Measurements from ENCODE around the gene TSSC4.

The TSSC4 gene

DNA sequence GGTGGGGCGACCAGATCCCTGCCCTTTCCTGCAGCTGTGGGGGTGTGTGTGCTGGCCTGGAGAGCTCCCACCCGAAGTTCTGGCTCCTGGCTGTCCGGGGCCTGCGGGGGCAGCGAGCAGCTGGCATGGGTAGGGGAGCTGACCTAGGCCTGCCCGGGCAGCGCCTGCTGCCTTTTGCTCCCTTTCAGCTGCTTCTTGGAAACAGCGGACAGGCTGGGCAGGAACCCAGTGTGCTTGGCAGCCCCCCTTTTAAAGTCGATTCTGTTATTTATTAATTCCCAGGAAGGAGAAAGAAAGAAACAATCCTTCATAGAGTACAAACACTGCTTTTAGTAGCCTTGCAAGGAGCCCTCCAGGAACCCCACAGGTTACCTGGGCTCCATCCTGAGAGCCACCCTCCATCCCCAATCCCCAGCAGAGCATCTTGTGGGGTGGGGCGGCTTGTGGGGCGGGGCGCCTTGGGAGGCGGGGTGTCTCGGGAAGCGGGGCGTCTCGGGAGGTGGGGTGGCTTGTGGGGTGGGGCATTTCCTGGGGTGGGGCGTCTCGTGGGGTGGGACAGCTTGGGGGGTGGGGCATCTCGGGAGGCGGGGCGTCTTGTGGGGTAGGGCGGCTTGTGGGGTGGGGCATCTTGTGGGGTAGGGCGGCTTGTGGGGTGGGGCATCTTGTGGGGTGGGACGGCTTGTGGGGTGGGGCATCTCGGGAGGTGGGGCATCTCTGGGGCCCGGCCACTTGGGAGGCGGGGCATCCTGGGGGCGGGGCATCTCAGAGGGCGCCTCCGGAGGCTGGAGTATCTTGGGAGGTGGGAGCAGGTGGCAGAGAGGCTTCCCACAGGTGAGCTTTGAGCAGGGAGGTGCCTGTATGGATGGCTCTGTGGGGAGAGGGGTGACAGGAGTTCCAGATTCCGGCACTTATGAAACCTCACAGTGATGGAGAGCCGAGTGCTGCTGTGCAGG lies 16.4 kb upstream of the TSSC4 start:
- peak overlapping the region; percentile 100 for H3K4me2 ChIP-seq
- H3K4me3 ChIP-seq, result peak overlapping the region; percentile 62
- peaks cover 30% of the 10 kb centered on the region for H3K36me3 ChIP-seq
- no peak for TF ChIP-seq Cebpa-rat (IDR thresholded peaks at IDR 0.05)
- peak overlapping the region; percentile 73 for H3K9ac ChIP-seq
- H3K27ac ChIP-seq, result peak overlapping the region; percentile 86
- H3K9me3 ChIP-seq, result peaks cover 14% of the 10 kb centered on the region; the same call in 1 of the 2 replicates
- H3K27me3 ChIP-seq, result no peaks in the 10 kb centered on the region
- H3K4me1 ChIP-seq, result peaks cover 96% of the 10 kb centered on the region
- H4K20me1 ChIP-seq, result peaks cover 97% of the 10 kb centered on the region

DNA sequence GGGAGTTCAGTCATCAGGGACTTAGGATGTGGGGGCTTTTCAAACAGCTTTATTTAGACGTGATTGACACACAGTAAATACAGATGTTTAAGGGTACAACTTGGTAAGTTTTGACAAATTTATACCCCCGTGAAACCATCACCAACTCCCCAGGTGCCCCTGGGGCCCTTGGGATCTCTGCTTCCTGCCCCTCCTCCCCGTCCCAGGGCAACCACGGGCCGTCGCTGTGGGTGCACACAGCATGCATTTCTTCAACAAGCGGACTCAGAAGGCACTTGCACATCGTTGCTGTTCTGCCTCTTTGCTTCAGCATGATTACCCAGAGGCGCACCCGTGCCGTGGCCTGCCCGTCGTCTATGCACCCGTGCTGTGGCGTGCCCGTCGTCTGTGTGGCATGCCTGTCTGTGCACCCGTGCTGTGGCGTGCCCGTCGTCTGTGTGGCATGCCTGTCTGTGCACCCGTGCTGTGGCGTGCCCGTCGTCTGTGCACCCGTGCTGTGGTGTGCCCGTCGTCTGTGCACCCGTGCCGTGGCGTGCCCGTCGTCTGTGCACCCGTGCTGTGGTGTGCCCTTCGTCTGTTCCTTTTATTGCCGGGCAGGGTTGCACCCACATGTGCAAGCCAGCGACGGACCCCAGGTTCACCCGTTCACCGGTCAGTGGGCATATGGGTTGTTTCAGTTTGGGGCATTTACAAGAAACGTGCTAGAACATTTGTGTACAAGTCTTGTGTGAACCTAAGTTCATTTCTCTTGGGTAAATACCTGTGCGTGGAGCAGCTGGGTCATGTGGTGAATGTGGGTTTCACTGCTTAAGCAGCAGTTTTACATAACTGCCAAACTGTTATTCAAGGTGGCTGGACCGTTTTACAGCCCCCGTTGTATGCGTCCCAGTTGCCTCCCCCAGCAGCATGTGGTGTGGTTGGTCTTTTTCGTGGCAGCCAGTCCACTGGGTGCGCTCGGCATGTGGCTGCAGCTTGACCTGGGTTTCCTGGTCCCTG lies 15.1 kb upstream of the TSSC4 start:
- Histone ChIP-seq H3K4me3 (peak overlapping the region; percentile 62), H3K36me3 (peaks cover 20% of the 10 kb centered on the region), H3K4me1 (peaks cover 97% of the 10 kb centered on the region), H3K4me2 (peak overlapping the region; percentile 100), H3K27ac (peak overlapping the region; percentile 83), H3K27me3 (no peaks in the 10 kb centered on the region), H3K9me3 (peaks cover 11% of the 10 kb centered on the region; the same call in 1 of the 2 replicates), H3K9ac (peak overlapping the region; percentile 73), H4K20me1 (peaks cover 97% of the 10 kb centered on the region)
- no peak for TF ChIP-seq Cebpa-rat (IDR thresholded peaks at IDR 0.05)

- Histone ChIP-seq H3K27ac (peak overlapping the region; percentile 83), H3K4me1 (peaks cover 97% of the 10 kb centered on the region), H3K9ac (peak overlapping the region; percentile 73), H3K4me2 (peak overlapping the region; percentile 100), H3K9me3 (no peaks in the 10 kb centered on the region), H3K27me3 (no peaks in the 10 kb centered on the region), H4K20me1 (peaks cover 97% of the 10 kb centered on the region), H3K4me3 (peak overlapping the region; percentile 62), H3K36me3 (peaks cover 14% of the 10 kb centered on the region)
- no peak for TF ChIP-seq Cebpa-rat (IDR thresholded peaks at IDR 0.05)
Measured at GRCh38 chr11:2386591-2386990, 14.0 kb upstream of the TSSC4 start.

- H3K4me1 ChIP-seq, result peaks cover 97% of the 10 kb centered on the region
- H3K27ac ChIP-seq, result peak overlapping the region; percentile 83
- peak overlapping the region; percentile 73 for H3K9ac ChIP-seq
- peak overlapping the region; percentile 62 for H3K4me3 ChIP-seq
- no peak for TF ChIP-seq Cebpa-rat (IDR thresholded peaks at IDR 0.05)
- H3K4me2 ChIP-seq, result peak overlapping the region; percentile 100
- H3K27me3 ChIP-seq, result no peaks in the 10 kb centered on the region
- no peaks in the 10 kb centered on the region for H3K9me3 ChIP-seq
- peaks cover 14% of the 10 kb centered on the region for H3K36me3 ChIP-seq
- H4K20me1 ChIP-seq, result peaks cover 97% of the 10 kb centered on the region
Measured at GRCh38 chr11:2387266-2387987, 13.1 kb upstream of the TSSC4 start.

DNA sequence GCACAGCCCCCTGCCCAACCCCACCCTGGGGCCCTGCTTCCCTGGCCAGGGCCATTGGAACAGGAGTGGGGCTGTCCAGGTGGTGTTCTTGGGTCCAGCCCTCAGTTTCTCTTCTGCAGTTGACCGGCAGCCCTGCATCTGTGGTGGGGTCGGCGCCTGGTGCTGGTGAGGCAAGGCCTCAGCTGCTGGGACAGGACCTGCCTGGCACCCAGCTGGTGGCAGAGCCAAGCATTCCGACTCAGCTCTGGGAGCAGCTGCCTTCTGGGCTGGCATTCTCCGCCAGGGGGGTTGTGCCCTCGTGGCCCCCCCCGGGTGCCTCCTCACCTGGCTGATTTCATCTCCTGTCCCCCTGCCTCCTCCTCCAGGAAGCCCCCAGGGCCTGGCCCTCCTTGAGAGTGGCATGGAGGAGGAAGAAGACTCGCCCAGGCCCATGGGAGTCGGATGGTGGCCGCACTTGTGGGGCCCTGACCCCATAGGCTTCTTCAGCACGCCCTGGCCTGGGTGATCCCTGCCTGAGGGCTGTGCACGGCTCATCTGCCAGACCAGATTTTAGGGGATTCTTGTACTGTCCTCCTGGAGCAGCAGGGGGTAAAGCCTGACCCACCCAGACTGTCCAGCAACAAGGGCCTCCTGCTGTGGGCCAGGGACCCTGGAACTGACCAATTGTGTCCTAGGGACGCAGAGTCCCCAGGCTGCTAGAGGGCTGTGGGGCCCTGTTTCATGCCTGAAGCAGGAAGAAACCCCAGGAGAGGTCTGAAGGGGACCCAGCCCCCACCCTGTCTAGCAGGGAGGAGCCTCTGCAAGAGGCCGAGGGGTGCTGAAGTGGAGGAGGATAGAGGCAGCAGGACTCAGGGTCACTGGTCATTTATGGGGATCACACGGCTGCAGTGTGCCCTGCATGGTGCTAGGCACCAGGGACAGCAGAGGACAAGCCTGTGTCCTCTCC lies 11.8 kb upstream of the TSSC4 start:
- peaks cover 97% of the 10 kb centered on the region for H4K20me1 ChIP-seq
- H3K9ac ChIP-seq, result peak overlapping the region; percentile 60
- H3K27me3 ChIP-seq, result no peaks in the 10 kb centered on the region
- peak overlapping the region; percentile 83 for H3K27ac ChIP-seq
- peaks cover 19% of the 10 kb centered on the region for H3K36me3 ChIP-seq
- no peaks in the 10 kb centered on the region for H3K9me3 ChIP-seq
- peaks cover 97% of the 10 kb centered on the region for H3K4me1 ChIP-seq
- peak overlapping the region; percentile 100 for H3K4me2 ChIP-seq
- TF ChIP-seq Cebpa-rat (IDR thresholded peaks at IDR 0.05), result no peak
- H3K4me3 ChIP-seq, result peak overlapping the region; percentile 48

DNA sequence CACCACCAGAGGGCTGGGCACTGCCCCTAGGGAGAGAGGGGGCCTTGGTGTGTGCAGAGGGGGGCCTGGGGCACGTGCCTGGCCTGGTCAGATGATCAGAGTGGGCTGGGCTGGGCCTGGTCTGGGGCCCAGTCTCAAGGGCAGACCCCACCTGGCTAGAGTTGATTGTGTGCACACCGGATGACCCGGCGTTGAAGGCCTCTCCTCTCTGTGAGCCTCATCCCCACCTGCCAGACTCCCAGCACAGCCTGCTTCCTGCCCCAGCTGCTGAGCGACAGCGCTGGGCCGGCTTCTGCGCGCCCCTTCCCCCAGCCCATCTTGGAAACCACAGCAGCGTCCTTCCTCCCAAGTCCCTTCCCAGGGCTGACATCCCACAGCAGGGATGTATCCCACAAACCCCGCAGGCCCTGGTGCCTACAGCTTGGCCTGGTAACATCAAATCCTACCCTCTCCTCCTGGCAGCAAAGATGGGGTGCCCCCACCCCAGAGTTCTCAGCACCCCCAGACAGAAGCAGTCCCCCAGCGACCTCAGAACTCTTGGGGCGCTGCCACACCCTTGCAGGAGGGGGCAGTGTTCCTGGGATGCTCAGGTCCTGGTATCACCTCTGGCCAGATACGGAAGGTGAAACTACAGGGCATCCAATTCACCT lies 11.0 kb upstream of the TSSC4 start:
- no peaks in the 10 kb centered on the region for H3K27me3 ChIP-seq
- H3K36me3 ChIP-seq, result peaks cover 19% of the 10 kb centered on the region
- H4K20me1 ChIP-seq, result peaks cover 100% of the 10 kb centered on the region
- H3K9me3 ChIP-seq, result no peaks in the 10 kb centered on the region
- peak overlapping the region; percentile 100 for H3K4me2 ChIP-seq
- TF ChIP-seq Cebpa-rat (IDR thresholded peaks at IDR 0.05), result no peak
- H3K4me1 ChIP-seq, result peaks cover 100% of the 10 kb centered on the region
- H3K4me3 ChIP-seq, result peak overlapping the region; percentile 48
- peak overlapping the region; percentile 83 for H3K27ac ChIP-seq
- H3K9ac ChIP-seq, result peak overlapping the region; percentile 60

DNA sequence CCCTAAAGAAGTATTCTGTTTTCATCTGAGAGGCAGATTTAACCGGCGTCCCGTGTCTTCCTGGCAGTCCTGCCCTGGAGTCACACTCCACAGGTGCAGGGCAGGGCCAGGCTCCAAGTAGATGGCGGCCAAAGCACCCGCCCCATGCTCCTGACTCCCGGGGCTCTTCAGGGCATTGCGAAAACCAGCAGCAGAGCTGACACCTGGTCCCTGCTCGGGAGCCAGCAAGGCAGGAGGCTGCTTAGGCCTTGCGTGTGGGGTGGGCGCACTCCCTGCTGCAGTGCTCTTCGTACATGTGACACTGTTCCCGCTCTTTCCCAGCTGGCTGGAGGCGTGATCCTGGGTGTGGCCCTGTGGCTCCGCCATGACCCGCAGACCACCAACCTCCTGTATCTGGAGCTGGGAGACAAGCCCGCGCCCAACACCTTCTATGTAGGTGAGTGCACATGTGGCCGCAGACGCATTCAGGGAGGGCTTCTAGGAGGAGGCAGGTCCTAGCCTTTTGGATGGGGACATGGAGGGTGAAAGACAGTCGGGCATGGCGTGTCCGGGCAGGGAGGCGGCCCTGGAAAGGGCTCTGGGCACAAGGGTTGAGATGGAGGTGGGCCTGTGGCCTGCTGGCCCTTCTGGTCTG lies 10.3 kb upstream of the TSSC4 start:
- H3K27me3 ChIP-seq, result no peaks in the 10 kb centered on the region
- H3K4me2 ChIP-seq, result peak overlapping the region; percentile 100
- peaks cover 19% of the 10 kb centered on the region for H3K36me3 ChIP-seq
- no peaks in the 10 kb centered on the region for H3K9me3 ChIP-seq
- no peak overlapping the region for H3K4me3 ChIP-seq
- H3K27ac ChIP-seq, result peak overlapping the region; percentile 83
- H3K4me1 ChIP-seq, result peaks cover 100% of the 10 kb centered on the region
- TF ChIP-seq Cebpa-rat (IDR thresholded peaks at IDR 0.05), result no peak
- H4K20me1 ChIP-seq, result peaks cover 100% of the 10 kb centered on the region
- 0 out of 2 replicates have a peak overlapping the region, but pooled peaks have one; percentile 16 for H3K9ac ChIP-seq
